HG03575 (cell line): Measurements from ENCODE around the gene OPTN.
"Not testable (repeated sequence)": the region's sequence is repeated elsewhere in the genome, so short reads cannot be mapped to it uniquely, and the experiment has no call there.

Source experiments
- ATAC-seq: cut with Tn5 transposase; IDR thresholded peaks from one replicate; pipeline ENCODE4 v1.9.1; 2021; ENCODE audit not compliant: unreplicated experiment, insufficient number of reproducible peaks, low FRiP score; ENCODE audit errors: extremely low read depth

OPTN gene

GRCh38 chr10:13087601-13087985, 12.4 kb upstream of the OPTN start:
- ATAC-seq, result no peak

- no peak for ATAC-seq
Observed at GRCh38 chr10:13087986-13088618, 11.9 kb upstream of the OPTN start.

- no peak for ATAC-seq
Observed at GRCh38 chr10:13089345-13089744, 10.6 kb upstream of the OPTN start.

GRCh38 chr10:13090289-13090688, 9.7 kb upstream of the OPTN start:
- ATAC-seq, result no peak

- no peak for ATAC-seq
Observed at GRCh38 chr10:13091801-13092200, 8.2 kb upstream of the OPTN start.

- no peak for ATAC-seq
Observed at GRCh38 chr10:13092291-13093102, 7.5 kb upstream of the OPTN start.

GRCh38 chr10:13094082-13094481, 5.9 kb upstream of the OPTN start:
- ATAC-seq, result not testable (repeated sequence)

GRCh38 chr10:13095094-13095493, 4.9 kb upstream of the OPTN start:
- ATAC-seq, result no peak

GRCh38 chr10:13095929-13096328, 4.0 kb upstream of the OPTN start:
- ATAC-seq, result no peak

- peak; percentile 24 for ATAC-seq
Observed at GRCh38 chr10:13099144-13099665, 758 bp upstream of the OPTN start.

- ATAC-seq, result no peak
Observed at GRCh38 chr10:13100349-13101294, 659 bp downstream of the OPTN start.

- ATAC-seq, result no peak
Observed at GRCh38 chr10:13102002-13102794, 2.2 kb downstream of the OPTN start.

GRCh38 chr10:13103554-13103953, 3.6 kb downstream of the OPTN start:
- ATAC-seq, result no peak

GRCh38 chr10:13104697-13105096, 4.7 kb downstream of the OPTN start:
- ATAC-seq, result no peak

GRCh38 chr10:13105184-13105583, 5.2 kb downstream of the OPTN start:
- no peak for ATAC-seq

- no peak for ATAC-seq
Observed at GRCh38 chr10:13106387-13107045, 6.6 kb downstream of the OPTN start.

GRCh38 chr10:13110908-13111307, 10.9 kb downstream of the OPTN start:
- ATAC-seq, result no peak

GRCh38 chr10:13113544-13113943, 13.6 kb downstream of the OPTN start:
- ATAC-seq, result no peak
